GM06990 (cell line): ENCODE measurements around the gene AXL.
"Not testable (repeated sequence)": the region's sequence is repeated elsewhere in the genome, so short reads cannot be mapped to it uniquely, and the experiment has no call there.

Source experiments
- DNase-seq: peaks from one replicate; pipeline ENCODE4 v3.0.0-alpha.2; 2011; ENCODE audit not compliant: insufficient read length; ENCODE audit errors: extremely low read depth
- H3K27me3 ChIP-seq: replicated peaks from 2 replicates; pipeline ENCODE4 v1.6.0; 2011; ENCODE audit warnings: low read length; ENCODE audit not compliant: control insufficient read depth, insufficient read depth
- H3K36me3 ChIP-seq: 2 replicates; pipeline ENCODE4 v1.5.1; 2011; ENCODE audit warnings: low read length; ENCODE audit not compliant: control insufficient read depth, insufficient read depth
- H3K4me3 ChIP-seq: replicated peaks from 2 replicates; pipeline ENCODE4 v1.5.1; 2011; ENCODE audit warnings: low read depth, mild to moderate bottlenecking, control low read depth, low read length
- CTCF ChIP-seq: IDR thresholded peaks from 2 replicates; pipeline ENCODE4 v1.5.1; 2011; ENCODE audit warnings: low read length, control low read depth, mild to moderate bottlenecking, inconsistent platforms; ENCODE audit not compliant: insufficient read depth, poor library complexity, severe bottlenecking

AXL gene

GRCh38 chr19:41218615-41219507 is at the start of gene AXL:
TSS of gene AXL (plus strand) at chr19:41219223. CDS start at chr19:41219393, 170 bp downstream.
- no peak for TF ChIP-seq CTCF

GRCh38 chr19:41172297-41173164 is 46.5 kb upstream of the AXL start:
- no peaks in the 10 kb centered on the region for H3K36me3 ChIP-seq
- no peak for DNase-seq
- TF ChIP-seq CTCF = no peak
- no peak overlapping the region for H3K4me3 ChIP-seq
- H3K27me3 ChIP-seq = no peaks in the 10 kb centered on the region; the same call in 1 of the 2 replicates

More at GRCh38 chr19:41218615-41219507, at the start of gene AXL:
- DNase-seq = no peak
- Histone ChIP-seq H3K36me3 (no peaks in the 10 kb centered on the region), H3K27me3 (peaks cover 4% of the 10 kb centered on the region), H3K4me3 (no peak within 1 kb of the TSS)

- H3K36me3 ChIP-seq = no peaks in the 10 kb centered on the region
- H3K4me3 ChIP-seq = no peak overlapping the region
- no peak for TF ChIP-seq CTCF
- no peak for DNase-seq
- no peaks in the 10 kb centered on the region; the same call in 1 of the 2 replicates for H3K27me3 ChIP-seq
Measured at GRCh38 chr19:41174297-41174928, 44.6 kb upstream of the AXL start.

GRCh38 chr19:41175801-41176777 is 42.9 kb upstream of the AXL start:
- DNase-seq = no peak
- no peak for TF ChIP-seq CTCF

GRCh38 chr19:41180173-41180572 is 38.9 kb upstream of the AXL start:
- not testable (repeated sequence) for DNase-seq, H3K27me3 ChIP-seq, H3K4me3 ChIP-seq, H3K36me3 ChIP-seq

More at GRCh38 chr19:41175801-41176777, 42.9 kb upstream of the AXL start:
- no peaks in the 10 kb centered on the region for H3K36me3 ChIP-seq
- no peaks in the 10 kb centered on the region; the same call in 1 of the 2 replicates for H3K27me3 ChIP-seq
- no peak overlapping the region for H3K4me3 ChIP-seq
